GM21515 (cell line): ENCODE data around the gene HOXA6.

Source experiments
- ATAC-seq: cut with Tn5 transposase; IDR thresholded peaks from one replicate; pipeline ENCODE4 v1.9.1; 2021; ENCODE audit not compliant: unreplicated experiment

The HOXA6 gene

DNA sequence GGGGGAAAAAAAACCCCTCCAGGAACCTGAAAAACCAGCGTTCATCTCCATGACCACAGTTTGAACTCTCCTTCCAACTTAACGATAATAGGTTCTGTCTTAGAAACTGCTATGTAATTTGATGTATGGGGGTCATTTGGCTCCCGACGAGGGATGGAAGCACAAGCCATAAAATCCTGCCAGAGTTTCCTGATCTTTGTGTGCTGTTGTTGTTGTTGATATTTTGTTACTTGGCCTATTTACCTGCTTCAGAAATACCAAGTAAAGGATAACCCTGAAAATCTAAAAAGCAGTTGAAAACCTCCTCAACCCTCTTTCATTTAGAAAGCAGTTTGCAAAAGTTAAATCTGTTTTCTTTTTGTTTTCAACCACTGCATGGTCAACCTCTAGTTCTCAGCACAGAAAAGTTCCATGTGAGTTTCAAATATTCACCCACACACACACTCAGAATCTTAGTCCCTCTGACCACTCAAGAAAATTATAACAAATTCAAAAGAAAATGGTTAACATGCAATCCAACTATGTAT lies 35.8 kb downstream of the HOXA6 start:
- no peak for ATAC-seq

DNA sequence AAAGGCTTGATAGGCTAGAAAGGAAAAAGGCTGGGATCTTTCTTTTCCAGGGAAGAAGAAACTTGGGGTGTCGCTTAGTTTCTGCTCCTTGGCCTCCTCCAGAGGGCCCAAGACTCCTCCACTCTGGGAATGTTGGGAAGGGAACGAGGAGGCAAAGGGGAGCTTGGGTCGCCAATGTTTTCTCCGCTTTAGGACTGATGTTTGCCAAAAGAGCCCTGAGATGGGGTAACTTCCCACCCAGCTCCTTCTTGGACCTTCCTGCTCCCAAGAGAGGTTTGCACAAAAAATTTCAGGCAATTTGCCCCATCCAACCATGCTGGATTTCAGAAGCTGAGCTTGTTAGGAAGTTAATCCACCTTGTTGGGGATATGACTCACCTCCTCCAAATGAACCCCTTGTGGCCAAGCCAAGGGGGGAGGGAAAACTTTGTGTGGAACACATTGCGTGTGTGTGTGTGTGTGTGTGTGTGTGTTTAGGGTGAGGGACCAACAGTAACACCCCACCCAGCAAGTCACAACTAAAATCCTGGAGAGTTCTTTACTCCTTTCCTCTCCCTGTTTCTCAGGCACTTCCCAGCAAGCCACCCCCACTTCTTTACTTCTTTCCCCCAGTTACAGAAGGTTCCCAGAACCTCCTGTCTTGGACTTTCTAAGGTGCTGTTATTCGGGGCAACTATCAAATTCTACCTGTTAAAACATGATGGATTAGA lies 36.4 kb downstream of the HOXA6 start:
- ATAC-seq = no peak

DNA sequence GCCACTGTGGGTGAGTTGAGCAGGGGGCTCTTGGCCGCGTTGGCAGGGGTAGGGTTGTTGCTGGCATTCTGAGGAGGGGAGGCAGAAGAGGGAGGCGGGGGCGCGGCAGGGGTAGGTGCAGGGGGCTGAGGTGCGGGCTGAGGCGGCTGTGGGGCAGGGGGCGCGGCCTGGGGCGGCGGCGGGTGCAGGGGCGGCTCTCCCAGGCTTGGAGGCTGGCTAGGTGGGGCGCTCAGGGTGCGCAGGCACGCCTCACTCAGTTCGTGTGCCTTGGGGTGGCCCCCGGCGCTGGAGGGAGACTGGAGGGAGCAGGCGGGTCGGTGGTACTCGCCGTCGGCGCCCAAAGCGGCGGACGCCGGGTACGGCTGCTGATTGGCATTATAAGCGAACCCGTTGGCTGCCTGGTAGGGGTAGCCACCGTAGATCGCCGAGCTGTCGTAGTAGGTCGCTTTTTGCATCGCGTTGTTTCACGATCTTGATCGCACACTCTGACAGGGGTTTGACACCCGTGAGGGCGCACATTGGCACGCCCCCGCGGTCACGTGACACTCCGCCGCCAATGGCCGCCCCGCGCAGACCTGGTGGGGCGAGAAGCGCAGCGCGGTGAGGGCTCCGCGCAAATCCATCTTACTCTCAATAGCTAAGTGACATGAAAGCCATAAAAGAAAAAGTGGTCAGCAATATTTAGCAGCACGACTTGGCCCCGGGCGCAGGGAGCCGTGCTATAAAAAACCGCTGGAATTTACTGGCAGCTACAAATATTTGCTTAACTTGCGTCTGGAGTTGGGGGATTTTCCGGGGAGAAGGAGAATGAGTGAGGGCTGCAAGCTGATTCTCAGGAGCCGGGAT lies 37.2 kb downstream of the HOXA6 start:
- ATAC-seq = no peak

DNA sequence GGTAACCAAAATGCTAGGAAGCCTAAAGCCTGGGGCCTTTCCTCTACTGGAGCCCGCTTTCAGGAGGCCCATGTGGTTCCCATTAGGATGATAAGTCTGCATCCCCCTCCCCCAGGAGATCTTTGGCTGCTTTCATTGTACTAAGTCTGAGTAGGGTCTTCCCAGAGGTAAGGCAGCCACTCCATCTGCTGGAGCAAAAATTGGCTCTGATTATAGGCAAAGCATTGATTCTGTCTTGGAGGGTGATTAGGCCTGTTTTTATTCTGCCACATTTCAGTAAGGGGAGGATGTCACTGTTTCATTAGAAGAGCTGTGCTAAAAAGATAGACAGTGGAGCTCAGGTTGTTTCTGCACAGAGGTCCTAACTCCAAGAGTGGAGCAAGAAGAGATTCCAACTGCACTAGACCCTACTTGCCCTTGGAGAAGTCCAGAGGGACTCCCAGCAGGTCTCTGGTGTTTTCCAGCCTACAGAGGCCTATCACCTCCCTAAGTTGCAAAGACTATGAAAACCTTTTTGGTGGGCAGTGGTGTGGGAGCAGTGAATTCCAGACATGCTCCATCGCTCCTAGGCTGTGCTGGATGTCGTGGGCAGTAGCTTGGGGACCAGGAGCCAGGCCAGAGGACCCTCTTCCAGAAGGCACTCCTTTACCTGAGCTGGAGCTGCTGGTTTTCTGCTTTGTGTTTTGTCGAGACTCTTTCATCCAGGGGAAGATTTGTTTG lies 37.9 kb downstream of the HOXA6 start:
- ATAC-seq = no peak

DNA sequence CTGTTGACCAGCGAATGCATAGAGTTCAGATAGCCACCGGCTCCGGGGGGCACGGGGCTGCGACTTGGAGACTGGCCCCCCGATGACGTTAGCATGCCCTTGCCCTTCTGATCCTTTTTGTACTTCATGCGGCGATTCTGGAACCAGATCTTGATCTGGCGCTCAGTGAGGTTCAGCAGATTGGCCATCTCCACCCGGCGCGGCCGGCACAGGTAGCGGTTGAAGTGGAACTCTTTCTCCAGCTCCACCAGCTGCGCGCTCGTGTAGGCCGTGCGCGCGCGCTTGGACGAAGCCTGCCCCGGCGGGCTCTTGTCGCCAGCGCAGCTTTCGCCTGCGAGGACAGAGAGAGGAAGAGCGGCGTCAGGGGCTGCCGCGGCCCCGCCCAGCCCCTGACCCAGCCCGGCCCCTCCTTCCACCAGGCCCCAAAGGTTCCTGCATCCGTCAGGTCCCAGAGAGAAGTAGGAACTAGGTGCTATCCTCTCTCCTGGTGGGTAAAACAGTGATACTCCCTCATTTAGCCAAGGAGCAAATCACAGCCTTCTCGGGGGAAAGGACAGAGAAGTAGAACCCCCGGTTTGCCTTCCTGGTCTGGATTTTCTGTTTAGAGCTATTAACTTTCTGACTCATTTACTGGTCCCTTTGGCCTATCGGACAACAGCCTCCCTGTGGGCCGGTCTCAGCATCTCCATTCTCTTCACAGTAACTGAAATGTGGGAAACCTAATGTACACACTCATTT lies 39.0 kb downstream of the HOXA6 start:
- ATAC-seq = no peak

DNA sequence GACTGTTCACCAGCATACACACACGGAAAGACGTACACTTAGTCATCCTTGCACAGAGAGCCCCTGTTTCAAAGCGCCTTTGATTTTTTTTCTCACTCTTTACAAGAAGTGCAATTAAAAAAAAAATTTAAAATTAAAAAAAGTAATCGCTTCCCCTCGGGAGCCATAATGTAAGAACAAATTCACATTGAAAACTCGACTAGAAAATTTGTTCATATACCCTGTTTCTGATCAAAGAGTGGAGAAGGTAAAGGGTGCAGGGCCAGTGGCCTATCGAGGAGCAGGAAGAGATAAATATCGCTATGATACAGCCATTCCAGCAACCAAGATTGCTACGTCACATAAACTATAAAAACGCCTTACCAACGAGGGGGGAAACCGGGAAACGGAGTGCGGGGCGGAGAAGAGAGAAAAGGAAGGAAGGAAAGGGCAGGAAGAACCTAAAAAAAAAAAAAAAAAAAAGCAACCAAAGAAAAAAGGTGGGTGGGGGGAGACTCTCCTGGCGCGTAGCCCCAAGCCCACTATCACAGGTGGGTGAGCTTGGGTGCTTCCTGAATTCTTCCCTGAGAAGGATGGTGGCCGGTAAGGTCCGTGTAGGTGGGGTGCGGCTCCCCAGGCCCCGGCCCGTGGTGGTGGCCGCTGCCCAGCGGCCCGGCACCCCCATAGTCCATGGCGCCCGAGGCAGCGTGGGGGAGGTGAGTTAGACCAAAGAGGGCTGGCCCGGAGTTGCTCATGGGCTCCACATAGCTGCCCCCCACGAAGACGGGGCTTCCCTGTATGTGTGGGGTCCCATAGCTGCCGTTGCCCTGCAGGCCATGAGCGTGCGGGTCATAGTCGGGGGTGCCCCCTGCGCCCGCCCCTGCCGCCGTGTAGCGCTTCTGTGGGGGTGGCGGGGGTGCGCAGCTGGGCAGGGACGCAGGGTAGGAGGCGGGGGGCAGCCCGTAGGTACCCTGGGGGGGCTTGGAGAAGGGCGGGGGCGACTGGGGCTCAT lies 39.9 kb downstream of the HOXA6 start:
- no peak for ATAC-seq

DNA sequence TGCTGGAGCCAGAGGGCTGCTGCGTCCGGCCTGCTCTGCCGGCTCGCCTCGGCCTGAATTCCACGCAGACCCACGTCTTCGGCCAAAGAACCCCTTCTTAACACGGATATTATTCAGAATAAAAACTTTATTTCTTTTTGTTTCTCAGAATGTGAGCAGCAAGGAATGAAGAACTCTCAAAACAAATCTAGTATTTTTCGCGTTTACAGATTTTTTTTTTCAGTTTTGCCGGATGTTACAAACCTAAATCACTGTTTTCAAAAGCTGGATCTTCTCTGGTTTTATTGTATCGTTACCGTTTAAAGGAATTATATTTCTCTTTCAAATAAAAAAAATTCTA lies 40.7 kb downstream of the HOXA6 start:
- ATAC-seq = no peak

DNA sequence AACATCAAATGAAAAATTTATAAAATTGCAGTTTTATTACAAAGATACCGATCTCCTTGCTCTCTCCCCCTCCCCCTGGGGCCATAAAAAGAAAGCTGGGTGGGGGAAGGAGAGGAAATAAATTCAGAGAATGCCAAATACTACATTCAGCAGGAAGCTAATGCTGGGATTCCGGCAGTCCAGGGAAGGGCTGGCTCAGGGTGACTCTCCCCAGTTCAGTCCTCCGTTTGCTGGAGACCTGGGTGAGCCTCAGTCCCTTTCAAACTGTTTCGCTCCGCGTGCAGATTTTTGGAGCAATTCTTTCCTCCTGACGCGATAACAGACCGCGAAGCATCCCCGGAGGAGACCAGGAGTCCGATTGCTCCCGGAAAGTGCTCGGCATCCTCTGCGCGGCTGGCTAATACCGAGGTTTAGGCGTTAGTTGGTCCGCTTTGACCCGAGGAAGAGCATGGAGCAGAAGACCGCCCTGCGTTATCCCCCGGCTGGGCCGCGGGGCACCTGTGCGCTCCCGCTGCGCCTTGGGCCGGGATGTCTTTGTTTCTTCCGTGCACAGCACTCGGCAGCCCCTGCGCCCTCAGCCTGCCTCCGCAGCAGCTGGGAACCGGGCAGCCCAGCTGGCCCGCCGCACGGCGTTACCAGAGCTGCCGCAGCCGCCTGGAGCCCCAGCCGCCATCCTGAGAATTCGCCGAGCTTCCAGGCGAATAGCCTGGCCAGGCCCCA lies 41.2 kb downstream of the HOXA6 start:
- ATAC-seq = no peak

DNA sequence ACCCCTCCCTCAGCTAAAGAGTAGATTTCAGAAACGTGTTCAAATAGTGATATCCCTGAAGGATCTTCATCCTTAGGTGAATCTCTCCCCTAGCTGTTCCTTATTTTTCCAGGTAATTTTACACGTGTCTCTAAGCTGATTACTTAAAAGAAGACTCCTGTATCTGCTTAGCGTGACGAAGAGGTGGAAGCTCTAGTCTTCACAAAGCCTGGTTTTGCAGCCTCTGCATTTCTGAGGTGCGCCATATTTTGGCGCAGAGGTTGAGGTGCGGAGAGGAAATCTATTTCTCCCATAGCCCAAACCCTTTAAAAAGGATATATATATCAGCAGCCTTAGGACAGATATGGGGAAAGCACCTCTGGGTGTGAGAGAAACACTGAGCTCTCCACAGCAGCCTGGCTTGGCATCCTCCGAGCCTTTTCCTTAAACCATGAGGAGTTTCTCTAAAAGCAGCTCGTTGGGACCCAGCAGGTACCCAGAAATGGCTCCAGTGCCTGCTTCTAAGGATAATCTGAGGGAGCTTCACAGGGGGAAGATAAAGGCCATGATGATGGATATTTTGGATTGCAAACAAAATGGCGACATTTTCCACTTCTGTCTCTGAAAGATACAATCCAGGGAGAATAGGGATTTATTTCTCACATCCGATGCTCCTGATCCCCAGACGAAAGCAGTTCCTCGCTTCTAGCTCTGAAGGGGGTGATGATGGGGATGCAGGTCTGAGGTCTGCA lies 42.1 kb downstream of the HOXA6 start:
- ATAC-seq = no peak

DNA sequence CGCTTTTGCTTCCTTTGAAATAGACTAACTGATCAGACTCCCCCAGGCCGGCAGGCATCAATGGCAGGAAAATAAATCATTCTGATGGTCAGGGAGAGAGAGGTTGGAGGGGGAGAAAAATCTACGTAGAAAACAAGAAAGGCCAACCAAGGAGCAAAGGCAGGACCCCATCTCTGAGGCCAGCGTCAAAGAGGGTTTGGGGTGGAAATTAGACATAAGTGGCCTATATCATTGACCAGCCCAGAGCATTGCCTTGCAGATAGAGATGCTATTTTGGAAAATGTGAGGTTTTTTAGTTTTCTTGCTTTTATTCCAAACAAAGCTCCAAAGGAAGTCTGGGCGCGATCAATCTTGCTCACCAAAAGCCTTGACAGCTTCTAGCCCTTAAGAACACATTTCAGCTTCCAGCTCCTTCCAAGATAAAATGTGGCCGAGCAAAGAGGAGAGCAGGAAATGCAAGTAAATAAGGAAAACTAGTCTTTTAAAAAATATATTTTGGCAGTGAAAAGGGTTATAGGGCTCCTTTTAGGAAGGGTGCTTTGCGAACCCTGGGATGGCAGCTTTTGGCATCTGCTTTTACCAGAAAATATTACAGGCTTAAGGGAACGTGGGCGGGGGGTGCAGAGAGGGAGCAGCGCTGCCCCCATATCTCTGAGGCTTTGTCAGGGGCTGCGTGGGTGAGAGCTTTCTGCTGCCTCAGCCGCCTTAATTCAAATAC lies 43.1 kb downstream of the HOXA6 start:
- ATAC-seq = no peak

DNA sequence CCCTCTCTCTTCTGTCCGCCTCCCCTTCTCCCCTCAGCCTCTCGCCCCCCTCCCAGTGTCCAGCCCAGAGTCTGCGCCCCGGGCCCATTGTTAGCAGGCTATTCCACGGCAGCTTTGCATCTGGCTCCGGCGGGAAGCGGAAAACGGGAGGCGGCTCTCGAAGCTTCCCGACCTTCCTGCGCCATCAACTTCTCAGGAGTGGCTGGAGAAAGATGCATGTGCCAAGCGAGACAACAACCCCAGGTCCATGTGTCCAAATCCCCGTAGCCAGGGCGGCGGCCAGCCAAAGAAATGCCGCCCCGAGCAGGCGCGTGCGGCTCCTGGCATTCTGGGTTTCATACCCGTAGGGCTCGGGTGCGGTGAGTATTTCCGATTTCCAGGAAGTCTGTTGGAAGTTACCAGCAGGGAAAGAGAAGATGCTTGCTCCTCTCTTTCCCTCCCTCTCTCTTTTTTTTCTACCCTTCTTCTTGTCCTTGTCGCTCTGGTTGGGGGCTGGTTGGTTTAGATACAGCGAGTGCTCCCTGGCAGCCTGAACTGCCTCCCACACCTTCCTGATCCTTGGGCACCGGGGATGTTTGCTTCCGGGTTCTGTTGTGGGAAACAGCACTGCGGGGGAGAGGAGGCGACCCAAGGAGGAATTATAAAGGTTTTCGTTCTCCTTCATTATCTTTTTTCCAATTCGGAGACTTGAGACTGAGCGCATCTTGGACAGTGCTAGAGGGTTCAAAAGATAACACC lies 43.9 kb downstream of the HOXA6 start:
- no peak for ATAC-seq

DNA sequence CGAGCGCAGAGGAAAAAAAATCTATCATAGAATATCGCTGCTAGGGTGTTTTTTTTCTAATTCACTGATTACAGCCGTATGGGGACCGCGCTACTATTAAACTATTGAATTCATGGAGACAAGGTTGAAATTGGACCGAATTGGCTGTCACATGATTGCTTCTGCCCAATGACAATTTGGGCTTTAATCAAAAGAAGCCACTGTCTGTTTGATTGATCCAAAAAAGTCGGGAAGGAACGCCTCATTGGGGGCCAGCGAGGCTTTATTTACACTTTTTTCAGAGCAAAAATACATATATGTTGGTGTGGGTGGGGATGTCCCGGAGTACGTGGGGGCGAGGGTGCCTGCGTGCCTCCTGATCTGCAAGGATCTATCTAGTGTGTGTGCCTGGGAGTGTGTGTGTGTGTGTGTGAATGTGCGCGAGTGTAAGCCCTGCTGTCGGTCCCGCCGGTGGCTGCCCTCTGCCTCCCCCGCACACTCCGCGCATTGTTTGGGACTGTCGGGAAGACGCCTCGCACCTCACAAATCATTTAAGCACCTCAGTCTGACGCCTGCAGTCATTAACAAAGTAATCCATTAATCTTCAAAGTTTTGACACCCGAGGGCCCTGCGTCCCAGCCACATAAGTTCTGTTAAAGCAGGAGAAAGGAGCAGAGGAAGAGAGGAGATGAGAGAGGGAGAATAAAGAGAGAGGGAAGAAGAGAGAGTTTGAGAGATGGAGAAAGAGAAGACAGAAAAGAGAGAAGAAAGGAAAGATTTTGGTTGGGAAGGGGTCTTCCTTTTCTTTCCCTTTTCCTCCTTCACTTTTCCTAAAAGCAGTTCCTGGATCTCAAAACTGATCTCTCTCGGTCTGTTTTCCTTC lies 44.8 kb downstream of the HOXA6 start, which contains the start of gene HOXA2:
Gene HOXA2, minus strand, starts transcription at position 103 of the 862 bp plus-strand sequence. CDS start 183 bp downstream, outside the sequence.
- ATAC-seq = no peak

DNA sequence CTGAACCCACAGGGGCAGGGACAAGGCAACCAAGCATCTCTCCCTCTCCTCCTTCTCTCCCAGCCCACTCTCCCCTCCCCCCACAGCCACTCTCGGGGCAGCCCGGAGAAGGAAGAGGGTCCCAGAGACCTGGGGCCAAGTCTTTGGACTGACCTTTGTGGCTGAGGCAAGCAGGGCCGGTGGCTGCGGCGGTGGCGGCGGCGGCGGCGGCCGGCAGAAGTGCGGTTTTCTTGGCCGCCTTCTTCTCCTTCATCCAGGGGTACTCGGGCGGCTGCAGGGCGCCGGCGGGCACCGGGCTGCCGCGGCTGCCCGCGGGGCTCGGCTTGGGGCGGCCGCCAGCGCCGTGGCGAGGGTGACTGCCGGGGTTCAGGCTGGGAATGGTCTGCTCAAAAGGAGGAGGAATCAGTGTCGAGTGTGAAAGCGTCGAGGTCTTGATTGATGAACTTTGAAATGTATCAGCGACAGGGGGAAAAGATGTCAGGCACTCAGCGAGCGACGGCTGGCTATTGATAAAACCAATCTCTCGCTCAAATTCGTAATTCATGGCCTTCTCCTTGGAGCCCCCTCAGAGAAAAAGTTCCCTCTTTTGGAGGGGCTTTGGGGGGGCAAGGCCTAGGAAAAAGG lies 45.5 kb downstream of the HOXA6 start:
- ATAC-seq = no peak

DNA sequence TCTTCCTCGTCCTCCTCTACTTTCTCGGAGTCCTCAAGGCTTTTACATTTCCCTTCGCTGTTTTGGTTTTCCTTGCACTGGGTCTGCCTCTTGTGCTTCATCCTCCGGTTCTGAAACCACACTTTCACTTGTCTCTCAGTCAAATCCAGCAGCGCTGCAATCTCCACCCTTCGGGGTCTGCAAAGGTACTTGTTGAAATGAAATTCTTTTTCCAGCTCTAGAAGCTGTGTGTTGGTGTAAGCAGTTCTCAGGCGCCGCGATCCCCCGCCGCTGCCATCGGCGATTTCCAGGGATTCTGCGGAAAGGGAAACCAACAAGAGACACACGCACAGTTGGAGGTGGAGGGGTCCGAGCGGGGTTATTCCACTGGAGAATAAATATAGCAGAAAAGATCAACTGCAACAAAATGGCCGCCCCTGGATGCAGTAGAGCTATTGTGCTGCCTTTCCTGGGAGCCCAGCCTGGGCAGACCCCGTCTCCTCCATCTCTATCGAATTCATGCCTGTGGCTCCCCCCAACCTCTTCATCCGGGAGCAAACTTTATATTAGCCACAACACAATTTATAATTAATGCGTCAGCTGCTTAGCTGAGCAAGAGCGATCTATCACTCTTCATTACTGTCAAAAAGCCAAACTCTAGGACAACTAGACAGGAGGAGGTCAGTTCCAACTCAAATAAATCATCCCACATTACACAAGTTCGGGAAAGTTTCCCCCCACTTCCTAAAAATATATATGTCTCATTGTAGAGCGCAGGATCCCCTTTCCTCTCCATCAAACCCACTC lies 46.2 kb downstream of the HOXA6 start:
- no peak for ATAC-seq

DNA sequence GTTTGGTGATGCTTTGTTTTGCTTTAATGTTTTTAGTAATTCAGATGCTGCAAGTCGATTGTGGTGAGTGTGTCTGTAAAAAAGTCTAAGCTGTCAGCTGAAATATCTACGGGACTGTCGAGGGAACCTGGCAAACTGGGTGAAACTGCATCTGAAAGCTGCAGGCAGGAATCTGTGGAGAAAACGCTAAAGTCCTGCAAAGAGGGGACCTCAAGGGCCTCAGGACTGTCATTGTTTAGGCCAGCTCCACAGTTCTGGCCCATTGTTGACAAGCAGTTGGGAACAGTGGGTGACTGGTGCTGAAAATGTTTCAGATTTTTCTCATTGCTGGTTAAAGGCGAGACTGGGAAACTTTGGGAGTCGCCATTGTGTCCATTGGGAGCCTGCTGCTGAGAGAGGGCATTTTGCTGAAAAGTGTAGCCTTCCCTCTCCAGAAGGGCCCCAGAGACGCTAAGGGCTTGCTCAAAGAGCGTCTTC lies 46.8 kb downstream of the HOXA6 start:
- ATAC-seq = no peak
